Hypothalamus (tissue), 51 donors: ENCODE measurements around the gene RYR2.

Experiments
- DNase-seq, 51 donors: peaks; one replicate each; lab custom pipeline; 2025; lab: John Stamatoyannopoulos, UW

Gene RYR2

GRCh38 chr1:237756304-237756967 lies 714.5 kb downstream of the RYR2 start:
- no peak for DNase-seq

DNA sequence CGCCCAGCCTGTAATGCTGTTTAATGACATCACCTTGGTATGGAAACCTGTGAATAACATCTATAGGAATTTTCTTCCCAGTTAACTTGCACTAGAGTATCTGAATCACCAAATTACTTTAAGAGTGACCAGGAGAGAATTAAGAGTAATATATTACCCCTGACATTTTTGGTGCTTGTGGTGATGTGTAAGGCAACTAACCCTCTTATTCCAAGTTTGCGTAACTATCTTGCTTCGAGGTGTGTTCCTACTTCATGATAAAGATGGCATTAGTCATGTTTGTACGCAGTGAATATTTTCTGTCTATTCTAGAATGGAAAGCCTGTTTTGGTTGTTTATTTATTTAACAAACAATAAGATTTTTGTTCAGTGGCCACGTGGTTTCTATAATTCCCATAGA lies 717.4 kb downstream of the RYR2 start:
- DNase-seq: no peak

GRCh38 chr1:237760951-237761350 lies 719.0 kb downstream of the RYR2 start:
- DNase-seq: no peak

- DNase-seq: peak in 1 of 51 donors; percentile 4
Measured at GRCh38 chr1:237763137-237763536, 721.2 kb downstream of the RYR2 start.

DNA sequence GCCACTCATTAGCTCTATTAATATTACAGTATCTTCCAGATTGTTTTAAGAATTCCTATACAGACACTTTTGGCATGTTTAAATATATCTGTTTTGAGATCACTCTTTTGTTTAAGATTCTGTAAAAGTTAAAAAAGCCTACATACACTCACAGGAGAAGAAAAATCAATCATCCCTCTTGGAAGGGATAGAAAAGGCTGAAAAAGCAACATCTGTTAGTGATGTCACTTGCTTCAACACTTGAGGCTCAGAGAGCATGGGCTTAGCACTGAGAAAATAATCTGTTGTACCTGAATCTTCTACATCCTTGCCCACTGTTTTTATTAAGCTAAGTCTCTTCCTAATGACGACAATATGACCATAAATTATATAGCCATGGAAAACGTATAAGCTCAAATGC lies 721.8 kb downstream of the RYR2 start:
- DNase-seq: no peak

GRCh38 chr1:237769916-237770315 lies 727.9 kb downstream of the RYR2 start:
- DNase-seq: no peak

GRCh38 chr1:237772009-237772408 lies 730.0 kb downstream of the RYR2 start:
- DNase-seq: no peak

- DNase-seq: no peak
Measured at GRCh38 chr1:237774246-237774645, 732.3 kb downstream of the RYR2 start.

DNA sequence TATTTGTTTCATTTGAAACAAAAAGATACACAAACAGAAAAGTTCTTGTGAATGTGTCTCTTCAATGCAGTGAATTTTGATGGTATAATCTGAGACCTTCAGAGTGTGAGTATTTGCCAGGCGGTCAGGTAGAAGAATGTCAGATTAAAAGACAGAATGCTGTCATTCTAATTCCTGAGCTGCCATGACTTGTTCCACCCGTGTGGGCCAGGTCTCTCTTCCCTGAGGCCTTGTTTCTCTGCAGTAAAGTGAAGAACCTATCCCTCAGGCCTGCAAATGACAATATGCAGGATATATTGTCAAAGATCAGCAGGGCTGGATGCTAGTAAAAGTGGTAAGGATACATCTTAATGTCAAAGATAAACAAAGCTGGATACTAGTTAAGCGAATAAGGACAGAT lies 737.4 kb downstream of the RYR2 start:
- no peak for DNase-seq

DNA sequence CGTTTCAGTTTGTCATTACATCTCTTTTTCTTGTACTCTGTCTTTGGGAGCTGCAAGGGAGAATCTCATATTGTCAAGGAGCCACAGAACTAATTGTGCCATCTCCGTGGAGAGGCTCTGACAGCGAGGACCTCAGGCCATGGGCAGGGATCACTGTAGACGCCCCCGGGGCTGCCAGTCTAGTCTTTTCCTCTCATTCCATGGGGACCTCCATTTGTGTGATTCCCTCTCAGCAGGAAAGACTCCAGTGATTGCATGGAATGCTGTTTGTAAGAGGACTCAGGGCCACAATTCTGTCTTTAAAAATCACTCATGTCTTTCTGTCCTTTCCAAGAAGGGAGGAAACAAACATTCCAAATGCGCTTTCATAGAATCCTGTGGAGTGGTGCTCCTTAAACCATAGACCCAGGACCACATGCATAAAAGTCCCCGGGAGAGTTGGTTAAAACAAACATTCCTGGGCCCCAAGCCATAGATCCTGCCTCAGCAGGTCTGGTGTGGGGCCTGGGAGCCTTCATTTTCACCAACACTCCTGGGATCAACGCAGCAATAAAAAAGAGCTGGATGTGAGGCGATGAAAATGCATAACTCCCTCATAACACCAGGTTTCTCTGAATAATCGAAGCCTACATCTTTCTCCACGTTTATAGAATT lies 744.2 kb downstream of the RYR2 start:
- no peak for DNase-seq

GRCh38 chr1:237788069-237788468 lies 746.1 kb downstream of the RYR2 start:
- DNase-seq: no peak

GRCh38 chr1:237789619-237790018 lies 747.6 kb downstream of the RYR2 start:
- no peak for DNase-seq

DNA sequence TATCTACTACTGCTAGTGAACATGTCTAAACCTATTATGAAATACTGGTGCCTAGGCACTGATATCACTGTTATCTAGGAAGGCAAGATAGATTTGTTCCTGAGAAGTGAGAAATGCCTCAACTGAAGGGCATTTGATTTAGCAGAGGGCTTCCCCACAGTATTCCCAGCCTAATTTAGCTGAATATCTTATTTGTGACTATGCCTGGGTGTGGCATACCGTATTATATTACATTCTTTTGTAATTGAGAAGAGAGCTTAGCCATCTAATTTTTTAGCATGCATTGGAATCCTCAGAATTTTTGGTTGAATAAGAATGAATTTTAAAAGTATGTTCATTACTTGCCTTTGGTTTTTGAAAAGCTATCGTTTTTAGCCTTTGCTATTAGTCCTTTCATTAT lies 749.6 kb downstream of the RYR2 start:
- no peak for DNase-seq

DNA sequence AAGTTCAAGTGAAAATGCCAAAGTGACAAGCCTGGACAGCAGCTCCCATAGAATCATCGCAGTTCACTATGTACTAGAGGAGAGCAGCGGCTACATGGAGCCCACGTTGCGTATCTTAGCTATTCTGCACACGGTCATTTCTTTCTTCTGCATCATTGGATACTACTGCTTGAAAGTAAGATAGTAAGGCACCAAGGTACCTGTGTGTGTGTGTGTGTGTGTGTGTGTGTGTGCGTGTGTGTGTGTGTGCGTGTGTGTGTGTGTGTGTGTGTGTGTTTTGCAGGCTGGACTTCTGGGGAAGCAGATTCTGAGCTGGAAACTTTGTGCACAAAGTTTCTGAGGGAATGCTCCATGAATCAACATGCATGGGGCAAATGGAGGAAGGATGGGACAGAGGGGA lies 750.2 kb downstream of the RYR2 start:
- DNase-seq: no peak

- no peak for DNase-seq
Measured at GRCh38 chr1:237792726-237793125, 750.7 kb downstream of the RYR2 start.

DNA sequence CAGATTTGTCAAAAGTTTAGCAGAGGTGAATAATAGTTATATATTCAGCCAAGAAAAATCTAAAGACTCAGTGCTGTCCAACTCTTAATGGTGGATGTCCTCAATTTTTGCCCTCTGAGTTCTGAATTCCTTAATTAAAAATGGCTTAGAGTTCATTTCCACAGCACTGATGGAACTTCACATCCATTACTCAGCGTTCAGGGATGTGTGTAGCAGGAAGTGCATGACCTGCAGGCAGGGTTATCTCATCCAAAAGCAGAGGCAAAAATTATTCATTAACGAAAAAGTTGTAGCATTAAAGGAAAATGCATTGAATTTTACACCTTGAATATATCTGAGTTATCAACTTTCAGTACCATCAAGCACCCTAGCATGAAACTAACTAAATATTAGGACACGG lies 752.1 kb downstream of the RYR2 start:
- no peak for DNase-seq

GRCh38 chr1:237795558-237795957 lies 753.6 kb downstream of the RYR2 start:
- no peak for DNase-seq

GRCh38 chr1:237799762-237800474 lies 757.9 kb downstream of the RYR2 start:
- DNase-seq: peak in 18 of 51 donors; percentile 1 to 53 (median 12)

DNA sequence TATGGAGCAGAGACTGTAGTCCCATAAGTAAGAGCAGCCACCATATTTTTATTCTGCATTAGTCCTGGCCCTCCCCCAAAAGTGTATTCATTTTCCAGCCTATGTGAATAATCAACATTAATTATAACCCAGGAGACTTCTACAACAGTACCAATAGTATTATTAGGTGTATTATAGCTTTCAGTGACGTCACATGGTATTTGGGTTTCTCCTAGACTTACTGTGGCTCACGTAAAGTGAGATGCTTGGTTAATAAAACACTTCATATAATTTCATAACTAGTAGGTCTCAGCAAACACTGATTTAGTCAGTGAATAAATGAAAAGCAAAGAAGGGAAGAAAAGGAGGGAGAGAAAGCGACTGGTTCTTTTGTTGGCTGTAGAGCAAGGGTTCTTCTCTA lies 762.5 kb downstream of the RYR2 start:
- no peak for DNase-seq

DNA sequence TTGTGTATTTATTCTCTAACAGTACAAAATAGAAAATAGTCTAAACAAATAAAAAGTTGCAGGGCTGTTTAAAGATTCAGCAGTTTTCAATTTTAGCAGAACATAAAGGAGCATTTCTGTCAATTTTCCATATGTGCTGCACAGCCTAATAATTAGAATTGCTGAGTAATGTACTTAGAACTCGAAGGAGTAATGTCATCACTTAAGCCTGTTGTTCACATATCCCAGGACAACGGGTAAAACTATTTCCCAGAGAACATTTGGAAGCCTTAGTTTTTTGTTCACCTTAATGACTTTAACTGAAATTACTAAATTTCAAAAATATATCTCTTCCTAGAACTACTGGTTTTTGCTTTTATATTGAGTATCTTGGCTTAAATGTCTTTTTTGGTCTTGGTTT lies 767.1 kb downstream of the RYR2 start:
- no peak for DNase-seq

- no peak for DNase-seq
Measured at GRCh38 chr1:237811633-237812032, 769.6 kb downstream of the RYR2 start.

GRCh38 chr1:237812061-237812460 lies 770.1 kb downstream of the RYR2 start:
- DNase-seq: no peak
